NCI-H345 treated with DMSO at 0.1 percent for 48 hours (cell line): ENCODE measurements around the gene HOGA1.
"Not testable (repeated sequence)": the region's sequence is repeated elsewhere in the genome, so short reads cannot be mapped to it uniquely, and the experiment has no call there.

Source experiments
- DNase-seq: peaks from one replicate; lab custom pipeline; 2025; ENCODE audit not compliant: unreplicated experiment; lab: John Stamatoyannopoulos, UW

HOGA1 gene

DNA sequence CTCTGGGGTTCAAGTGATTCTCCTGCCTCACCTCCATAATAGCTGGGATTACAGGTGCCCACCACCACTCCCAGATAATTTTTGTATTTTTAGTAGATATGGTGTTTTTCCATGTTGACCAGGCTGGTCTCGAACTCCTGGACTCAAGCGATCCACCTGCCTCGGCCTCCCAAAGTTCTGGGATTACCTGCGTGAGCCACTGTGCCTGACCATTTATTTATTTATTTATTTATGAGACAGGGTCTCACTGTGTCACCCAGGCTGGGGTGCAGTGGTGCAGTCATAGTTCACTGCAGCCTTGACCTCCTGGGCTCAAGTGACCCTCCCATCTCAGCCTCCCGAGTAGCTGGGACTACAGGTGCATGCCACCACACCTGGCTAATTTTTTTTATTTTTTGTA, 29.9 kb upstream of the HOGA1 start:
- not testable (repeated sequence) for DNase-seq

DNA sequence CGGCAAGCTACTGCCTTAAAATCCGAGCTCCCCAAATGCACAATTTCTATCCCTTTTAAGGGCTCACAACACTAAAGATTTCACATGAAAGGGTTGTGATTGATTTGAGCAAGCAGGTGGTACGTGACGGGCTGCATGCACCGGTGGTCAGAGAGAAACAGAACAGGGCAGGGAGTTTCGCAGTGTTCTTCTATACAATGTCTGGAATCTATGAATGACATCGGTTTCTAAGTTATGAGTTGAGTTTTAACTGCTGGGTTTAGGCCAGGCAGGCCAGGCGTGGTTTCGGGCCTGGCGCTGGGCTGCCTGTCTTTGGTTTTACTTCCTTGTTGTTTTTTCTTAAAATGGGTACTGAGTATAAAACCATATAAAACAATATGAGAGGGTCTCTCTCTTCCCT, 28.6 kb upstream of the HOGA1 start:
- not testable (repeated sequence) for DNase-seq

GRCh38 chr10:97560731-97561381, 23.3 kb upstream of the HOGA1 start:
- DNase-seq, result not testable (repeated sequence)

GRCh38 chr10:97561386-97562077, 22.7 kb upstream of the HOGA1 start:
- DNase-seq, result not testable (repeated sequence)

GRCh38 chr10:97562329-97562728, 21.9 kb upstream of the HOGA1 start:
- not testable (repeated sequence) for DNase-seq

DNA sequence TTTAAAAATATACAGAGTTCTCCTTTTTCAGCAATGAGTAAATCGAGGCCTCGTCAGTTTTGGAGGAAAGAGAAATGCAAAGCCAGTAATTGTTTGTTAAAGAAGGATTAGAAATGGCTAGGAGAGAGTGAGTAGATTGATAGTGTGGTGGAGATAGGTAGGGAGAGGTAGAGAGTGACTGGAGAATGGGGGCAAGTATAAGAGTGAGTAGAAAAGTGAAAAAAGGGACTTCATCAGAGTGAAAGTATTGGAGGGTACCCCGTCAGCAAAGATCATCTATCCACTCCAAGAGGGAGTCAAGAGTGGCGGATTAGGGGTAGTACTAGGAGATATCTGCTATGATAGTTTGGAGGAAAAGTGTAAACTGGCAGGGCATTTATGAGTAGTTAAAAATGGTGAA, 20.9 kb upstream of the HOGA1 start:
- no peak for DNase-seq

GRCh38 chr10:97564776-97565175, 19.4 kb upstream of the HOGA1 start:
- DNase-seq, result no peak

GRCh38 chr10:97566336-97566996, 17.7 kb upstream of the HOGA1 start:
- DNase-seq, result no peak

DNA sequence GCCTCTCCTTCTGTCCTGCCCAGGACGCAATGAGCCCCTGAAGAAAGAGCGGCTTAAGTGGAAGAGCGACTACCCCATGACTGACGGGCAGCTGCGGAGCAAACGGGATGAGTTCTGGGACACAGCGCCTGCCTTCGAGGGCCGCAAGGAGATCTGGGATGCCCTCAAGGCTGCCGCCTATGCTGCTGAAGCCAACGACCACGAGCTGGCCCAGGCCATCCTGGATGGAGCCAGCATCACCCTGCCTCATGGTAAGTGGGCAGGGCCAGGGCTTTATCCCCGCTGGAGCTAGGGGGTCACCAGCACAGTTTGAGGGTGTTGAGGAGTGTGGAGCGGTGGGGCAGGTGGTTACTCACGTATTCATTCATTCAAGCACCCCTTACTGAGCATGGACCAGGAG, 16.3 kb upstream of the HOGA1 start:
- DNase-seq, result no peak

GRCh38 chr10:97570146-97570788, 13.9 kb upstream of the HOGA1 start:
- DNase-seq, result no peak

- no peak for DNase-seq
Measured at GRCh38 chr10:97570789-97571471, 13.3 kb upstream of the HOGA1 start.

- no peak for DNase-seq
Measured at GRCh38 chr10:97571622-97572021, 12.6 kb upstream of the HOGA1 start.

DNA sequence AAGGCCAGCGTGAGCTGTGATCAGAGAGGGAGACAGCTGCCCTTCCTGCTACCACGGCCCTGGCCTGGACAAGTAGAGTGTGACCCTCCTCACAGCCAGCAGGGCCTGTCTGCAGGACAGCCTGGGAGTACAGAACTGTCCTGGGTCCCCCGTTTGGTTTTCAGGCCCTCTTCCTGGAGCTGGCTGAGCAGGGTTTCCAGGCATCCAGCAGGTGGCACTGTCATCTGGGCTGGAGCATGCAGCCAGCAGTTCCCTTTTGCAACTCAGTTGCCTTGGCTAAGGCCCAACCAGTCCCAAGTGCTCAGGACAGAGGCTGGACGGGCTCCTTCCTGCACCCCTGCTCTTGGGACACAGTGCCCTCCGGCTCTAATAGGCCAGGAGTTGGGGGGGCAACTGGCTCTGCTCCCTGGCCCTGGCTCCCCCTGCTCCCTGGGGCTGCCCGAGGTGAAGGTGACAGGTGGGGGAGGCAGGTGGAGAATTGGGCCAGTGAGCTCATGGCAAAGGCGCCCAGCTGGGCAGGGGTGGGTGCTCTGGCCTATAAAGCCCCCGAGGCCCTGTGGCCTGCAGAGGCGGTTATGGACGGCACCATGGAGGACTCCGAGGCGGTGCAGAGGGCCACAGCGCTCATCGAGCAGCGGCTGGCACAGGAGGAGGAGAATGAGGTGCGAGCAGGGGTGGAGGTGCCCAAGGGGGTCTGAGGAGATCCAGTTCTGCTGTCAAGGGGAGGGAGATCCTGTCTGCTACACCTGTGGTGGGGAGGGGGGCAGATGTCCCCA, 11.8 kb upstream of the HOGA1 start, which contains the start of gene ANKRD2:
Gene ANKRD2, plus strand, starts transcription at position 566 of the 776 bp plus-strand sequence. Its CDS starts 10 bp downstream, at position 576.
- DNase-seq, result peak; percentile 3

DNA sequence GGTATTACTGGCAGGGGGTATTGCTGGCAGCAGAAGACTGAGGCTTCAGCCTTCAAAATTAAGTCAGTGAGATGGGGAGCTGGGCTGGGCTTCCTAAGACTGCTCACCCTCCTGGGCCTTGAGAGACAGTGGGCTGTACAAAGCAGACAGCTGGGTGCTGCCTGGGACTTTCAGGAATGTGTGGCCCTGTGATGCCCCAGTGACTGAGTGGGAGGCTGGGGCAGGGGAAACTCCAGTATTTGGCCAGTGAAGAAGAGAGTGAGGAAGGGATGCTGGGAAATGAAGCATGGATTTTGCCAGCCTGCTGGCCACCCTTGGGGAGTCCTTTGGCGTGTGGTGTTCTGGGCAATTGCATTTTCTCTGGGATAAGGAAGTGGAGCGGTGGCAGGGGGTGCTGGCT, 11.2 kb upstream of the HOGA1 start:
- no peak for DNase-seq

- DNase-seq, result no peak
Measured at GRCh38 chr10:97573672-97574071, 10.5 kb upstream of the HOGA1 start.

DNA sequence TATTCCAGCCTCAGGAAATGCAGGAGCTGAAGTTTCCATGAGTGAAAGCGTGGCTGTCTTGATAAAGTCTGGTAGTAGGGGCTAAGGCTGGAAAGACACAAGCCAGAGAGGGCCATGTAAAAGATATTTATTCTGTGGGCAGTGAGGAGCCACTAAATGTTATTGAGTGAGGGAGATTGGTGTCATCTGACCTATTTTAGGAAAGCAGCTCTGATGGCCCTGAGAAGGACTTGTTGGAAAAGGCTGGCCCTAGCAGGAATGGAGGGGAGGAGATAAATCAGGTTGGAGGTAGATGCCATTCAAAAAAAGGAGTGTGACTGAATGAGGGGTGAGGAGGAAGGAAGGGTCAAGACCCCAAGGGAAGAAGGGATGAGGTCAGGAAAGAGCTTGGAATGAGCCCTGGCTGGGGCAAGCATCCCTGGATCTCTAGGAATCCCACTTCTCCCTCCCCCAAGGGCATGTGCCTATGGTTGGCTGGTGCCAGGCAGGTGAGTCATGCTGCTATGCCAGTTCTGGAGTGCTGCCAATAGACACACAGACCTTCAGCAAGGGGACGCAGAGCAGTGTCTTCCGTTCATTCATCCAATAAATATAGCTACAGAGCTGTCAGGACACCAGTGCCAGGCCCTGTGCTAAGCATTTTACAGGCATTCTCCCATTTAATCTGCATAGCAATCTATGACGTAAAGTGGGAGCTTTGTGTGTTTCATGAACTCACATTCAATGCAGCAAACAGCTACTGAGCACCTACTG, 9.6 kb upstream of the HOGA1 start:
- DNase-seq, result peak; percentile 62

DNA sequence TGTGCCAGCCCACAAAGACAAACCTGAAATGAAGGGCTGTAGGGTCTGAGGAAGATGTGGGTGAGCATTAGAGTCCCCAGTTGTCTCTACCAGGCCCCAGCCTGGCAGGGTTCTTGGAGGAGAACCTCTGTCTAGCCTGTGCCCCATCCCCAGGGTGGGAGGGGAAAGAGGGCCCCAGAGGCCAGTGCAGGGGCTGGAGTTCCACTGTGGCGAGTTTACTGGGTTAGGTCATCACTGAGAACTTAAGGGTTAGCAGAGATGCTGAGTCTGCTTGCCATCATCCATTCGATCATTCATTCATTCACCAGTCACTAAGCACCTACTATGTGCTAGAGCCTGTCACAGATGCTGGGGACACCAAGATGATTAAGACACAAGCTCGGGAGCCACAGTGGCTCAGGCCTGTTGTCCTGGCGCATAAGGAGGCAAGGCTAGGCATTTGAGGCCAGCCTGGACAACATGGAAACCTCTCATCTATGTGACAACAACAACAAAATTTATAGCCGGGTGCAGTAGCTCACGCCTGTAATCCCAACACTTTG, 9.0 kb upstream of the HOGA1 start:
- DNase-seq, result no peak

DNA sequence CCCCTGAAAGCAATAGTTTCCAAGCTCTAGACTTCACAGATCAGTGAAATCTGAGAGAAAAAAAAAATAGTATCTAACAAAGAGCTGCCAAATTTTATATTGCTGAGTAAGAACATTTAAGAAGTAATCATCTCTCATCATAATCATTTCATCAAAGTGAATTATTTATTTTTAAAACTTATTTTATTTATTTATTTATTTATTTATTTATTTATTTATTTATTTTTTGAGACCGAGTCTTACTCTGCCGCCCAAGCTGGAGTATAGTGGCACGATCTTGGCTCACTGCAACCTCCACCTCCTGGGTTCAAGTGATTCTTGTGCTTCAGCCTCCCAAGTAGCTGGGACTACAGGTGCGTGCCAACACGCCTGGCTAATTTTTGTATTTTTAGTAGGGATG, 7.7 kb upstream of the HOGA1 start:
- not testable (repeated sequence) for DNase-seq

DNA sequence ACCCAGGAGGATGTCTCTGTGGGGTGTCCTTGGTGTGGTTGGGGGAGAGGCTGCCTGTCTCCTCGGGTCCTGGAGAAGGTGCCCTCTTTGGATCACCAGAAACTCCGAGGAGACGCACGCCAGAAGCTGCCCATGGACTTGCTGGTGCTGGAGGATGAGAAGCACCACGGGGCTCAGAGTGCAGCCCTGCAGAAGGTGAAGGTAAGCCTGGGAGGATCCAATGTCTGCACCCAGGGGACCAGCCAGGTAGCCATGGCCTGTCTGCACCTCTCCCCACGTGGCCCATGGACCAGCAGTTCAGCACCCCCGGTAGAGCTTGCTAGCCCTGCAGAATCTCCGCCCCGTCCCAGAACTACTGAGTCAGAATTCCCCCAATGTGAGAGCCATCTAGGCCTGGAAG, 6.5 kb upstream of the HOGA1 start:
- DNase-seq, result no peak
